ENCODE results near the gene ZDHHC23.

ZDHHC23 gene

DNA sequence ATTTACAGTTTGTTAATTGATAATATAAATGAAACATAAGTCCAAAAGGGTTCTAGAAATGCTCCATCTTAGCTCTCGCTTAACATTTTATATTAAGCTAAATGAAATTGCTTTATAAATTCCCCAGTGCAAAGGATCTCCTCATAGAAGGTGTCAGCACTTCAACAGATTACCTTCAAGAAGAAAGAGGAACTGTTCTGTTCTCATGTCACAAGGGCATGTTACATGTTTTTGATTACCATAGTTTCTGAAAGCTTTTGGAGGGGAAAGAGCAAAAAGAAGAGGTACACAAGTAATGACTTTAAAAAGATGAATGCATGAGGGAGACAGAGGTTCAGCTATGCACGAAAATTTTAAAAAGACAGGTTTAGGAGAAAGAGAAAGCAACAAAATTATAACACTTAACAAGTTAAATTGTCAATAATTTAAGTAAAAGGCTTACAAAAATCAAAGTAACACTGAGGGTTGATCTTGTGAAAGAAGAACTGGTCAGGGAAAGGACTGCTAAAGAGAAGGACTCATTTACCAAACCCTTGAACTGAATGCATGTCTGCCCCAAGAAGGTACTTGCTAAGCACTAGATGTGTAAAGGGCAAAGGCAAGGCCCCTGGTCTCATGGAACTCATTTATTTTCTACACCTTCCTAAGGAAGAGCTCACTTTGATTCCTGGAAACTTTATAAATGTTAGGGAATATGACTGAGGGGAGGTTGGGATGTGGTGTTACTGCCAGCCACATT is 63.4 kb downstream of the ZDHHC23 start:
- DNase-seq: no peak

Measured in activated CD4-positive, alpha-beta T cell treated with anti-CD3 and anti-CD28 coated beads for 4 hours (primary cell).